Natural killer cell (primary cell): Measurements from ENCODE around the gene CFAP70. TPM values are rescaled to one million over a fixed set of nuclear protein-coding genes. Genes with fewer than 3 reads are reported as not detected.

Experiments used
- ATAC-seq, 3 donors: fragments of 150-1000 bp in 2 of 3; fragments of 200-7000 bp in 1 of 3; cut with Tn5 transposase; 1 replicate in 1 of 3; 2 replicates in 2 of 3; pipeline ENCODE4 v1.10.0; 2021; ENCODE audit warnings: mild to moderate bottlenecking in 2 of 3, moderate library complexity in 2 of 3
- DNase-seq, 2 donors: peaks; one replicate each; pipeline versions ENCODE4 v3.0.0 to v3.0.0-alpha.2; 2013 to 2021; ENCODE audit warnings: mixed read lengths in 1 of 2
- H3K27ac ChIP-seq: one replicate; pipeline ENCODE4 v1.5.1; 2013; ENCODE audit warnings: mild to moderate bottlenecking, low read length
- H3K27me3 ChIP-seq: one replicate; pipeline ENCODE4 v1.6.1; 2013; ENCODE audit warnings: low read length; ENCODE audit not compliant: control insufficient read depth, insufficient read depth
- H3K36me3 ChIP-seq: one replicate; pipeline ENCODE4 v1.6.1; 2013; ENCODE audit warnings: low read length; ENCODE audit not compliant: control insufficient read depth, insufficient read depth
- H3K4me1 ChIP-seq: one replicate; pipeline ENCODE4 v1.6.1; 2013; ENCODE audit warnings: low read length; ENCODE audit not compliant: control insufficient read depth, insufficient read depth
- H3K4me3 ChIP-seq: one replicate; pipeline ENCODE4 v1.5.1; 2013; ENCODE audit warnings: low read length
- H3K9me3 ChIP-seq: one replicate; pipeline ENCODE4 v1.6.1; 2013; ENCODE audit warnings: low read length; ENCODE audit not compliant: control insufficient read depth, insufficient read depth
- H3K27ac Mint-ChIP-seq, 2 donors: one replicate each; pipeline ENCODE4 v1.8.0; 2022; ENCODE audit warnings: mild to moderate bottlenecking in 2 of 2, mixed read lengths in 2 of 2, moderate library complexity in 1 of 2
- H3K27me3 Mint-ChIP-seq, 2 donors: one replicate each; pipeline ENCODE4 v1.8.0; 2022; ENCODE audit warnings: low read depth in 2 of 2, mixed read lengths in 2 of 2
- H3K36me3 Mint-ChIP-seq: one replicate; pipeline ENCODE4 v1.8.0; 2022; ENCODE audit warnings: mixed read lengths
- H3K4me1 Mint-ChIP-seq, 2 donors: one replicate each; pipeline ENCODE4 v1.8.0; 2022; ENCODE audit warnings: mixed read lengths in 2 of 2
- H3K4me3 Mint-ChIP-seq: one replicate; pipeline ENCODE4 v1.8.0; 2022; ENCODE audit warnings: mild to moderate bottlenecking, moderate library complexity, mixed read lengths
- H3K9me3 Mint-ChIP-seq, 2 donors: one replicate each; pipeline ENCODE4 v1.8.0; 2022; ENCODE audit warnings: mixed read lengths in 2 of 2
- WGBS: methylation state at CpG from one replicate; pipeline ENCODE4 v1.1.7; 2013; ENCODE audit warnings: missing lambda C conversion rate; ENCODE audit not compliant: insufficient coverage; 5-methylcytosine and 5-hydroxymethylcytosine counted together
- intact Hi-C: fragments of 100-400 bp; cut with micrococcal nuclease; formaldehyde crosslinking; loops from one replicate; pipeline ENCODE4 v1.14.2; 2022
- total RNA-seq, 4 donors: library from RNA; stranded (reverse); fragments of 120-200 nt in 1 of 4; gene quantifications; one replicate each; pipeline versions ENCODE4 v1.2.3 to v1.2.4, GENCODE V29; 2013 to 2022
- TF ChIP-seq, protein P1 (sequence below): fragments of 200-600 bp; IDR thresholded peaks from one replicate; pipeline ENCODE4 v1.8.0; 2022; ENCODE audit warnings: antibody characterized with exemption

The CFAP70 gene
- total RNA-seq, 3 donors from 2014 or later (not counting 1 experiment from before 2014, with no cell fraction given), result 0.28 to 2.9 (median 0.95) TPM

DNA sequence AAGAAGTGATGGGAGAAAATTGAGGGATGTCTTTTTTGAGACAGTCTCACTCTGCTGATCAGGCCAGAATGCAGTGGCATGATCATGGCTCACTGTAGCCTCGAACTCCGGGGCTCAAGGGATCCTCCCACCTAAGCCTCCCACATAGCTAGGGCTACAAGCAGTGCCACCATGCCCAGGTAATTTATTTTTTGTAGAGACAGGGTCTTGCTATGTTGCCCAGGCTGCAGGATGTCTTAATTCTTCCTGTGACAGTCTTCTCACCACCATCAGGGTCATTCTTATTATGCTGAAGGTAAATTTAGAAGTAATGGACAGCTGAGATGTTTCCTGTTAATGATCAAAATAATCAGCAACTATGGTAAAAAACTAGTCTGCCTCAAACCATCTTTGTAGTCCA lies 118.8 kb downstream of the CFAP70 start:
- Histone ChIP-seq H3K4me3 (no peak overlapping the region), H3K27ac (no peak overlapping the region), H3K36me3 (peaks cover 49% of the 10 kb centered on the region), H3K27me3 (no peaks in the 10 kb centered on the region), H3K4me1 (no peaks in the 10 kb centered on the region), H3K9me3 (no peaks in the 10 kb centered on the region)
- Mint-ChIP-seq H3K36me3 (peaks cover 8% of the 10 kb centered on the region), H3K9me3 (no peaks in the 10 kb centered on the region), H3K27me3 (no peaks in the 10 kb centered on the region), H3K4me3 (no peak overlapping the region), H3K4me1 (peaks cover 5% of the 10 kb centered on the region in 2 donors), H3K27ac (no peak overlapping the region)
- 100% methylated on average over 1 of the region's 2 CpGs for WGBS
- intact Hi-C loops, result no loop called here
- ATAC-seq (no peak), DNase-seq (no peak)
- TF ChIP-seq, protein P1, sequence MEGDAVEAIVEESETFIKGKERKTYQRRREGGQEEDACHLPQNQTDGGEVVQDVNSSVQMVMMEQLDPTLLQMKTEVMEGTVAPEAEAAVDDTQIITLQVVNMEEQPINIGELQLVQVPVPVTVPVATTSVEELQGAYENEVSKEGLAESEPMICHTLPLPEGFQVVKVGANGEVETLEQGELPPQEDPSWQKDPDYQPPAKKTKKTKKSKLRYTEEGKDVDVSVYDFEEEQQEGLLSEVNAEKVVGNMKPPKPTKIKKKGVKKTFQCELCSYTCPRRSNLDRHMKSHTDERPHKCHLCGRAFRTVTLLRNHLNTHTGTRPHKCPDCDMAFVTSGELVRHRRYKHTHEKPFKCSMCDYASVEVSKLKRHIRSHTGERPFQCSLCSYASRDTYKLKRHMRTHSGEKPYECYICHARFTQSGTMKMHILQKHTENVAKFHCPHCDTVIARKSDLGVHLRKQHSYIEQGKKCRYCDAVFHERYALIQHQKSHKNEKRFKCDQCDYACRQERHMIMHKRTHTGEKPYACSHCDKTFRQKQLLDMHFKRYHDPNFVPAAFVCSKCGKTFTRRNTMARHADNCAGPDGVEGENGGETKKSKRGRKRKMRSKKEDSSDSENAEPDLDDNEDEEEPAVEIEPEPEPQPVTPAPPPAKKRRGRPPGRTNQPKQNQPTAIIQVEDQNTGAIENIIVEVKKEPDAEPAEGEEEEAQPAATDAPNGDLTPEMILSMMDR, result no peak

DNA sequence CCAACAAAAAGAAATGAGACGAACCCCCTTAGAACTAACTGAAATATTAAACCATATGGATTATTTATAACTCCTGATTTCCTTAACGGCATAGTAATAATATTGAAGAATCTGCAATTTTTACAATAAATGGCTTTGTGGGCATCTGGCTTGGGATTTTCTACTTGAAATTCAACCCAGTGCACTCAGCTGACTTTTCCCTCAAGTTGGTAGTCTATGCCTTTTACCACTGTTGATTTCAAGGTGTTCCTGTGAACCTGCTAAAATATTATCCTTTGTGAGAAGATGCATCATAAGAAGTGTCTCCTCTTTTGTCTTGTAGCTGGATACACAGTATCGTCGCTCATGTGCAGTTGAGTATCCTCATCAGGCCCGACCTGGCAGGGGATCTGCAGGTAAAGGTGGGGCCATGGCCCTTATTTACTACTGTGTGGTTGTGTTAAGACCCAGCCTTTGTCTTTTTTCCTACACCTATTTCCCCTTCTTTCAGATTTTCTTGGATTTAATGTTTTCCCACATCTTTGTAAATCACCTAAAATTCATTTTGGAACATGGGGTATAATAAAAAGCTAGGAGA lies 119.6 kb downstream of the CFAP70 start:
- TF ChIP-seq, protein P1, result no peak
- 100% methylated on average over 3 of the region's 5 CpGs for WGBS
- Histone ChIP-seq H3K4me1 (no peaks in the 10 kb centered on the region), H3K9me3 (no peaks in the 10 kb centered on the region), H3K27me3 (no peaks in the 10 kb centered on the region), H3K36me3 (peaks cover 49% of the 10 kb centered on the region), H3K4me3 (no peak overlapping the region), H3K27ac (no peak overlapping the region)
- DNase-seq (no peak), ATAC-seq (no peak)
- intact Hi-C loops, result no loop called here
- Mint-ChIP-seq H3K27me3 (no peaks in the 10 kb centered on the region), H3K27ac (no peak overlapping the region), H3K36me3 (peaks cover 8% of the 10 kb centered on the region), H3K4me3 (no peak overlapping the region), H3K4me1 (no peaks in the 10 kb centered on the region), H3K9me3 (no peaks in the 10 kb centered on the region)

DNA sequence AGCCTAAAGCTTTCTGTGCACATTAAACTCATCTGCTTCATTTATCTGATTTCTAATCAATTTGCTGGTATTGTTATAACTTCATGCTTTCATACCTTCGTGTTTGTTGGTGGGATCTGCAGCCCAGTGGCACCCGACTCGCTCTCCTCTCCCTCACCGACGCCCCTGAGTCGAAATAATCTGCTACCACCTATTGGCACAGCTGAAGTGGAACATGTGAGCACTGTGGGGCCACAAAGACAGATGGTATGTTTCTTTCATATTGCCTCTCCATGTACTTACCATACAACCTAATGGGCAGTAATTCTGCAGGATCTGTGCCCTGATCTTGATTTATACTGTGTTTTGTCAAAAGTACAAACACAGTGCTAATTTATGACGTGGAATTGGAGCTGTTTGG lies 124.0 kb downstream of the CFAP70 start:
- peak overlapping the region in 1 of 2 donors; percentile 53 for H3K27ac Mint-ChIP-seq
- ATAC-seq (no peak), DNase-seq (no peak)
- intact Hi-C loops, result no loop called here
- WGBS, result 97% methylated on average over 7 of the region's 7 CpGs
- no peaks in the 10 kb centered on the region for H3K27me3 Mint-ChIP-seq
- H3K27ac ChIP-seq, result no peak overlapping the region
- no peaks in the 10 kb centered on the region for H3K27me3 ChIP-seq
- H3K9me3 ChIP-seq, result no peaks in the 10 kb centered on the region
- H3K9me3 Mint-ChIP-seq, result no peaks in the 10 kb centered on the region
- H3K4me1 Mint-ChIP-seq, result no peaks in the 10 kb centered on the region
- TF ChIP-seq, protein P1, result no peak
- H3K36me3 ChIP-seq, result peaks cover 25% of the 10 kb centered on the region
- no peaks in the 10 kb centered on the region for H3K4me1 ChIP-seq
- H3K4me3 Mint-ChIP-seq, result no peak overlapping the region
- peaks cover 6% of the 10 kb centered on the region for H3K36me3 Mint-ChIP-seq
- no peak overlapping the region for H3K4me3 ChIP-seq

DNA sequence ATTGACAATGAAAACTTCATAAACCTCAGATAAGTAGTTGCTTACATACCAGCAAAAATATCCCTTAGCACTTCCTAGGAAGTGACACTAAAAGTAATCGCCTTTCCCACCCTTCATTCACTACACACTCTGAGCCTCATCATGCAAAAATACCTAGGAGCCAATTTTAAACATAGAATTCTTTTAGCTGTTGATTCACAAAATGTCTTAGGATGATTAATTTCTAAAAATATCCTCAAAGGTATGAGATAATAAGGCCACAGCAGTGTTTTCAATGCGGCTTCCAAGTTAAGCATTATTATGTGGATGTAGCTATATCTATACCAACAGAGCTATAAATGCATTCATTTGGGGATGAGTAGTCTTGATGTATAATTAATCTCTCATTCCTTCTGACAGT lies 124.8 kb downstream of the CFAP70 start:
- intact Hi-C loops, result no loop called here
- Mint-ChIP-seq H3K4me1 (no peaks in the 10 kb centered on the region), H3K27me3 (no peaks in the 10 kb centered on the region), H3K36me3 (peaks cover 6% of the 10 kb centered on the region), H3K4me3 (no peak overlapping the region), H3K27ac (peak overlapping the region in 1 of 2 donors; percentile 53), H3K9me3 (no peaks in the 10 kb centered on the region)
- no peak for DNase-seq
- 100% methylated on average over 1 of the region's 2 CpGs for WGBS
- no peak overlapping the region for H3K4me3 ChIP-seq
- H3K27ac ChIP-seq, result no peak overlapping the region
- no peaks in the 10 kb centered on the region for H3K27me3 ChIP-seq
- no peaks in the 10 kb centered on the region for H3K9me3 ChIP-seq
- peaks cover 21% of the 10 kb centered on the region for H3K36me3 ChIP-seq
- no peaks in the 10 kb centered on the region for H3K4me1 ChIP-seq
- TF ChIP-seq, protein P1, result no peak
- no peak for ATAC-seq
